Myocyte (in vitro differentiated cells): ENCODE data around the gene PEMT. TPM values are rescaled to one million over a fixed set of nuclear protein-coding genes. Genes with fewer than 3 reads are reported as not detected.
A peak's percentile ranks its signal among the peaks of the same experiment; 100 is the strongest.
"Not testable (repeated sequence)": the region's sequence is repeated elsewhere in the genome, so short reads cannot be mapped to it uniquely, and the experiment has no call there.

Experiments used
- DNase-seq: peaks from one replicate; pipeline ENCODE4 v3.0.0-alpha.2; 2012; ENCODE audit warnings: low read depth
- polyA plus RNA-seq: library from polyadenylated mRNA; unstranded; fragments of >200 nt; gene quantifications from one replicate; pipeline ENCODE4 v1.2.1, GENCODE V29; 2012; ENCODE audit warnings: missing spikeins
- total RNA-seq: library from RNA; depleted of rRNA; stranded (reverse); fragments of >200 nt; gene quantifications from 2 replicates; pipeline ENCODE4 v1.2.3, GENCODE V29; 2014

The PEMT gene, protein sequence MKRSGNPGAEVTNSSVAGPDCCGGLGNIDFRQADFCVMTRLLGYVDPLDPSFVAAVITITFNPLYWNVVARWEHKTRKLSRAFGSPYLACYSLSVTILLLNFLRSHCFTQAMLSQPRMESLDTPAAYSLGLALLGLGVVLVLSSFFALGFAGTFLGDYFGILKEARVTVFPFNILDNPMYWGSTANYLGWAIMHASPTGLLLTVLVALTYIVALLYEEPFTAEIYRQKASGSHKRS
- 36.6 and 40.3 TPM in 2 replicates for total RNA-seq
- polyA plus RNA-seq: 32.7 TPM

GRCh38 chr17:17591355-17592298, at the start of gene PEMT:
PEMT (minus strand) TSS chr17:17591708; CDS start chr17:17591626, 82 bp downstream.
- peak; percentile 99 for DNase-seq

DNA sequence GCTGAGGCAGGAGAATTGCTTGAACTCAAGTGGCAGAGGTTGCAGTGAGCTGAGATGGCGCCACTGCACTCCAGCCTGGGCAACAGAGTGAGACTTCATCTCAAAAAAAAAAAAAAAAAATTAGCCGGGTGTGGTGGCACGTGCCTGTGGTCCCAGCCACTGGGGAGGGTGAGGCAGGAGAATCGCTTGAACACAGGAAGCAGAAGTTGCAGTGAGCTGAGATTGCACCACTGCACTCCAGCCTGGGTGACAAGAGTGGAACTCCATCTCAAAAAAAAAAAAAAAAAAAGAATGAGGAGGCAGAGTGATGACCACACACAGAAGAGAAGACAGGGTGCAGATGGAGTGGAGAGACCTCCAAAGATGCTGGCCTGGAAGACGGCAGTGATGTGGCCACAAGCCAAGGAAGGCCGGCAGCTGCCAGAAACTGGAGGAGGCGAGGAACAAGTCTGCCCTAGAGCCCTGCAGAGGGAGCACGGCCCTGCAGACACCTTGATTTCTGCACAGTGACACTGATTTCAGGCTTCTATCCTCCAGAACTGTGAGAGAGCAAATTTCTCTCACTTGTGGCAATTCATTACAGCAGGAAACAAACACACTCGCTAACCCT, 48.3 kb upstream of the PEMT start:
- DNase-seq: not testable (repeated sequence)

GRCh38 chr17:17638467-17638866, 47.0 kb upstream of the PEMT start:
- DNase-seq: no peak

GRCh38 chr17:17636272-17636885, 44.9 kb upstream of the PEMT start:
- DNase-seq: no peak

GRCh38 chr17:17635537-17636271, 44.2 kb upstream of the PEMT start:
- not testable (repeated sequence) for DNase-seq

DNA sequence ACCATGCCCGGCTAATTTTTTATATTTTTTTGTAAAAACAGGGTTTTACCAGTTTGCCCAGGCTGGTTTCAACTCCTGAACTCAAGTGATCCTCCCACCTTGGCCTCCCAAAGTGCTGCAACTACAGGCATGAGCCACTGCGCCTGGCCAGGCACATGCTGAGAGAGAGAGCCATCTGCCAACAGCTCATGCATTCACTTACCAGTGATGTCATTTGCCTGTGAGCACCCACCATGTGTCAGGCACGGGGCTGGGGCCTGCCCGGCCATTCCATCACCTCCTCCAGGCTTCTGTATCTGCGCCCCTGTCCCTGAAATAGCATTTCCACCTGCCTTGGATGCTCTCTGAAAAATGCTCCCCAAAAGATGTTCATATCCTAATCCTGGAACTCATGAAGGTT, 43.6 kb upstream of the PEMT start:
- DNase-seq: no peak

- DNase-seq: no peak
Measured at GRCh38 chr17:17633310-17633709, 41.8 kb upstream of the PEMT start.

- DNase-seq: not testable (repeated sequence)
Measured at GRCh38 chr17:17632690-17633089, 41.2 kb upstream of the PEMT start.

- no peak for DNase-seq
Measured at GRCh38 chr17:17628388-17629008, 37.0 kb upstream of the PEMT start.

- DNase-seq: no peak
Measured at GRCh38 chr17:17626840-17627239, 35.3 kb upstream of the PEMT start.

DNA sequence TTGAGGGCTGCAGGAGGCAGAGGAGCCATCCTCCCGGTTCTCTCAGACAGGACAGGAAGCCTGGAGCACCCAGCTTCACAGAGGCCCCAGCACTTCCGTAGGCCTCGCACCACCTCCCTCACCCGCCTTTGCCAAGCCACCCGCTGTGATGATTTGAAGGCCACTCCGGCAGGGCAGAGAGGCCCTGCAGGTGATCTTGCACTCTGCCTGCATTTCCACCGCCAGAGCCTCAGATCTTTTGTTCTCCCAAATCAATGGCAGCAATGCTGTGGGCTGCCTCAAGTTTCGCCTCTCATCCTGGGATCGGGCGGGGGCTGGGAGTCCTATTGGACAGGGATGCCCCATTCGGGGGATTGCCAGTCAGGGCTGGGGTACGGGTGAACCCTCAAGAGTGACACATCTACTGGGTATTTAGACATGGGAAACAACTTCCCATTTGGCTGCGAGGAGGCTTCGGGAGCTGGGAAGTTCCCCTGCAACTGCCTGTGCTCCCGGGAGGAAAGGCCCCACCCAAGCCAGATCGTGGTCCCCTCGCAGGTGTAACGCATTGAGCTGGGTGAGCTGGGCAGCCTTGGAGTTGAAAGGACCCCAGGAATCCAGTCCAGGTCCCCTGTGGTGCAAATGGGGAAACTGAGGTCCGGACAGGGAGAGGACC, 34.8 kb upstream of the PEMT start:
- no peak for DNase-seq

DNA sequence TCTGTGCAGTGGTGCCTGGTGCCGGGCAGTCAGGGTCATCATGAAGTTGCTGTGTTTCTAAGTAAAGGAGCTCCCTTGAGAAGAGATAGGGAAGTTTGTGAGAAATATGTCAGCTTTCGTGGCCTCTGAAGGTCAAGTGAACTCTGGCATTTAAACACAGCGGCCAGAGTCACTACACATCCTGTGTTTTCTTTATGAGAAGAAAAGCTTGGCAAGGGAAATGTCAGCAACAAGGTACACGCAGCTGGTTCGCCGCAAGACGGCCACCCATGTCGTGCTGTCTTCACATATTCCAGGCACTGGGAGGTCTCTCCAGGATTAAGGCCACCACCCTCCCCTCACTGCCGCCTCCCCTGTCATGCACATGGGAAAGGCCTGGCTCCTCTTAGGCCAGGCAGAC, 33.2 kb upstream of the PEMT start:
- DNase-seq: no peak

DNA sequence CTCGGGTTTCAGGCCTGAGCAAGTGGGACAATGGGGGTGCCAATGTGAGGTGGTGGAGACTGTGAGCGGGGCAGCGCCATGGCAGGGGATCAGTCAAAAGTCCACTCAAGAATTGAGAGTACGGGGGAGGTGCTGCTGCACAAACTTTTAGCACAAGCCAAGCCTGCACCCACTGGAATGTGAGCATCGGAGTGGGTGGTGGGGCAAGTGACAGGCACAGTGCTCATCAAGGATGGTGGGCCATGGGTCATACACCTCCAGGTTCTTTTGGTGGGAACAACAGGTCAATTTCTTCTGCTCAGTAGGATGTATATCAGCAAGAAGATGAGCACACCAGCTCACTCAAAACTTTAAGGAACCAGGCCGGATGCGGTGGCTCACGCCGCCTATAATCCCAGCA, 32.4 kb upstream of the PEMT start:
- DNase-seq: no peak

GRCh38 chr17:17621254-17621653, 29.7 kb upstream of the PEMT start:
- DNase-seq: no peak

DNA sequence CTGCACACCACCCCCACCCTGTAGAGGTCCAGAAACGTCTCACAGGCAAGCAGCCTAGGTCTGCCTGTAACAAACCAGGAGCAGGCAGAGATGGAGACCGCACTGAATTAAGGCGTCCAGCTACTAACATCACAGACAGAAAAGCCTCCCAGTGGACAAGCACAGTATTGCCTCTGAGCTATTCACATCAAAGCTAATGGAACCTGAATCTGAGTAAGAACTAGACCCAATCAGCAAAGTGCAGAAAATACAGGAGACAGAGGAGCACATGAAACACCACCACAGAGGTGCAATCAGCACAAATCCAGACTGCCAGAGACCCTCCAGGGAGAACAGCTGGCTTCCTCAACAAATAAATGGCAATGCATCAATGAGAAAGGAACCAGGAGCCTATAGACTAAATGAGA, 22.2 kb upstream of the PEMT start:
- peak; percentile 70 for DNase-seq

DNA sequence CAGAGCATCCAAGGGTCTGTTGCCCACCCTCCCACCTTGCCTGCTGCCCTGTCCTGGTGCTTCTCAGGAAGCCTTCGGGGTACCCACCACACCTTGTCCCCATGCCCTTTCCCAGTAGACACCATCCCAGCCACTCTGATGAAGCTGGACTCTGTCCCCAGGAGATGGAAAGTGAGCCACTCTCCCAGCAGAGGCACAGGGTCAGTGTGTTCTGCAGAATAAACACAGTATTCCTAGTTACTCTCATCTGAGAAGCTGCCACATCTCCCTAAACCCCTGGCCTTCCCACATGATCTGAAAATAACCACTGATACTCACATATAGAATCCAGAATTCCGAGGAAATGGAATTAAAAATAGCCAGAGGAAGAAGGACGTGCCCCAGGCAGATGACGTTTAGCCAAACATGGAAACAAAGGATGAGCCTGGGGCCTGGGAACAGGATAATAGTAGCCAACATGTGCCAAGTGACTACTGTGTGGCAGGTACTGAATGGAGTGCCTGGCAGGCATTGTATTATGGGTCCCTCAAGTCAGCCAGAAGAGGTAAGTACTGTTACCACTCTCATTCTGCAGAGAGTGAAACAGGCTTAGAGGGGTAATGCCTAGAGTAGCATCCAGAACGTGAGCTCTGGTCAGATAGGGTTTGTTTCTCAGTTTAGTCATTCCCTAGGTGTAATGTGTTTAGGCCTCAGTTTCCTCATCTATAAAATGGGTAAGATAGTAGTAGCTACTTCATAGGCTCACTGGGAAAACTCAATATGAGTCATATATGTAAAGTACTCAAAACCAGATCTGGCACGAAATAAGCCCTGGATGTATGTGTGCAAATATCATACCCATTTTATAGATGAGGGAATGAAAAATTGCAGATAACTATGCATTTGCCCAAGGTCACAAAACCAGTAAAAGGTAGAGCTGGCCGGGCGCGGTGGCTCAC, 20.8 kb upstream of the PEMT start:
- no peak for DNase-seq

- DNase-seq: no peak
Measured at GRCh38 chr17:17609121-17609520, 17.6 kb upstream of the PEMT start.

- peak; percentile 44 for DNase-seq
Measured at GRCh38 chr17:17606416-17607000, 15.0 kb upstream of the PEMT start.
